ENCODE measurements around the gene AJAP1. TPM values are rescaled to one million over a fixed set of nuclear protein-coding genes. Genes with fewer than 3 reads are reported as not detected.

AJAP1 gene
- total and polyA plus RNA-seq, 2 of the 13 experiments (the other 11 are each of a cell fraction or from before 2014, with no cell fraction given): not detected

GRCh38 chr1:4627353-4627752, 27.1 kb upstream of the AJAP1 start (continued):
- TF ChIP-seq, protein P1, sequence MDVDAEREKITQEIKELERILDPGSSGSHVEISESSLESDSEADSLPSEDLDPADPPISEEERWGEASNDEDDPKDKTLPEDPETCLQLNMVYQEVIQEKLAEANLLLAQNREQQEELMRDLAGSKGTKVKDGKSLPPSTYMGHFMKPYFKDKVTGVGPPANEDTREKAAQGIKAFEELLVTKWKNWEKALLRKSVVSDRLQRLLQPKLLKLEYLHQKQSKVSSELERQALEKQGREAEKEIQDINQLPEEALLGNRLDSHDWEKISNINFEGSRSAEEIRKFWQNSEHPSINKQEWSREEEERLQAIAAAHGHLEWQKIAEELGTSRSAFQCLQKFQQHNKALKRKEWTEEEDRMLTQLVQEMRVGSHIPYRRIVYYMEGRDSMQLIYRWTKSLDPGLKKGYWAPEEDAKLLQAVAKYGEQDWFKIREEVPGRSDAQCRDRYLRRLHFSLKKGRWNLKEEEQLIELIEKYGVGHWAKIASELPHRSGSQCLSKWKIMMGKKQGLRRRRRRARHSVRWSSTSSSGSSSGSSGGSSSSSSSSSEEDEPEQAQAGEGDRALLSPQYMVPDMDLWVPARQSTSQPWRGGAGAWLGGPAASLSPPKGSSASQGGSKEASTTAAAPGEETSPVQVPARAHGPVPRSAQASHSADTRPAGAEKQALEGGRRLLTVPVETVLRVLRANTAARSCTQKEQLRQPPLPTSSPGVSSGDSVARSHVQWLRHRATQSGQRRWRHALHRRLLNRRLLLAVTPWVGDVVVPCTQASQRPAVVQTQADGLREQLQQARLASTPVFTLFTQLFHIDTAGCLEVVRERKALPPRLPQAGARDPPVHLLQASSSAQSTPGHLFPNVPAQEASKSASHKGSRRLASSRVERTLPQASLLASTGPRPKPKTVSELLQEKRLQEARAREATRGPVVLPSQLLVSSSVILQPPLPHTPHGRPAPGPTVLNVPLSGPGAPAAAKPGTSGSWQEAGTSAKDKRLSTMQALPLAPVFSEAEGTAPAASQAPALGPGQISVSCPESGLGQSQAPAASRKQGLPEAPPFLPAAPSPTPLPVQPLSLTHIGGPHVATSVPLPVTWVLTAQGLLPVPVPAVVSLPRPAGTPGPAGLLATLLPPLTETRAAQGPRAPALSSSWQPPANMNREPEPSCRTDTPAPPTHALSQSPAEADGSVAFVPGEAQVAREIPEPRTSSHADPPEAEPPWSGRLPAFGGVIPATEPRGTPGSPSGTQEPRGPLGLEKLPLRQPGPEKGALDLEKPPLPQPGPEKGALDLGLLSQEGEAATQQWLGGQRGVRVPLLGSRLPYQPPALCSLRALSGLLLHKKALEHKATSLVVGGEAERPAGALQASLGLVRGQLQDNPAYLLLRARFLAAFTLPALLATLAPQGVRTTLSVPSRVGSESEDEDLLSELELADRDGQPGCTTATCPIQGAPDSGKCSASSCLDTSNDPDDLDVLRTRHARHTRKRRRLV (CRISPR knock-in tag; IDR thresholded peaks at IDR 0.05): no peak
- TF ChIP-seq SMYD3 (CRISPR knock-in tag; IDR thresholded peaks at IDR 0.05): no peak
- no peak for TF ChIP-seq ZNF260 (CRISPR knock-in tag; IDR thresholded peaks at IDR 0.05; ENCODE audit: borderline replicate concordance, low read depth)
- no peak for TF ChIP-seq MTA1 (CRISPR knock-in tag; IDR thresholded peaks at IDR 0.05; ENCODE audit: borderline replicate concordance)
- no peak for TF ChIP-seq ZMYM3 (CRISPR knock-in tag; IDR thresholded peaks at IDR 0.05)
- TF ChIP-seq FLYWCH1 (CRISPR knock-in tag; IDR thresholded peaks at IDR 0.05): no peak
- TF ChIP-seq SOX13 (IDR thresholded peaks at IDR 0.05): no peak
- TF ChIP-seq SOX13 (CRISPR knock-in tag; conservative IDR thresholded peaks at IDR 0.05 in 1 of 2, IDR thresholded peaks at IDR 0.05 in 1 of 2): no peak
- TF ChIP-seq ZNF234 (CRISPR knock-in tag; conservative IDR thresholded peaks at IDR 0.05): no peak
- no peak for TF ChIP-seq ZNF629 (CRISPR knock-in tag; conservative IDR thresholded peaks at IDR 0.05)
- no peak for TF ChIP-seq FOXK1 (CRISPR knock-in tag; IDR thresholded peaks at IDR 0.05; ENCODE audit: borderline replicate concordance, low read depth)
- TF ChIP-seq IRF1 (CRISPR knock-in tag; IDR thresholded peaks at IDR 0.05; ENCODE audit: low read depth): no peak
- TF ChIP-seq, protein P2, sequence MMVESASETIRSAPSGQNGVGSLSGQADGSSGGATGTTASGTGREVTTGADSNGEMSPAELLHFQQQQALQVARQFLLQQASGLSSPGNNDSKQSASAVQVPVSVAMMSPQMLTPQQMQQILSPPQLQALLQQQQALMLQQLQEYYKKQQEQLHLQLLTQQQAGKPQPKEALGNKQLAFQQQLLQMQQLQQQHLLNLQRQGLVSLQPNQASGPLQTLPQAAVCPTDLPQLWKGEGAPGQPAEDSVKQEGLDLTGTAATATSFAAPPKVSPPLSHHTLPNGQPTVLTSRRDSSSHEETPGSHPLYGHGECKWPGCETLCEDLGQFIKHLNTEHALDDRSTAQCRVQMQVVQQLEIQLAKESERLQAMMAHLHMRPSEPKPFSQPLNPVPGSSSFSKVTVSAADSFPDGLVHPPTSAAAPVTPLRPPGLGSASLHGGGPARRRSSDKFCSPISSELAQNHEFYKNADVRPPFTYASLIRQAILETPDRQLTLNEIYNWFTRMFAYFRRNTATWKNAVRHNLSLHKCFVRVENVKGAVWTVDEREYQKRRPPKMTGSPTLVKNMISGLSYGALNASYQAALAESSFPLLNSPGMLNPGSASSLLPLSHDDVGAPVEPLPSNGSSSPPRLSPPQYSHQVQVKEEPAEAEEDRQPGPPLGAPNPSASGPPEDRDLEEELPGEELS (CRISPR knock-in tag; IDR thresholded peaks at IDR 0.05): no peak
